Eye (tissue), 1 donor: ENCODE measurements around the gene DPEP2NB.
"Not testable (repeated sequence)": the region's sequence is repeated elsewhere in the genome, so short reads cannot be mapped to it uniquely, and the experiment has no call there.

Experiments
- DNase-seq: peaks from one replicate; pipeline ENCODE4 v3.0.0-alpha.2; 2015

The DPEP2NB gene

DNA sequence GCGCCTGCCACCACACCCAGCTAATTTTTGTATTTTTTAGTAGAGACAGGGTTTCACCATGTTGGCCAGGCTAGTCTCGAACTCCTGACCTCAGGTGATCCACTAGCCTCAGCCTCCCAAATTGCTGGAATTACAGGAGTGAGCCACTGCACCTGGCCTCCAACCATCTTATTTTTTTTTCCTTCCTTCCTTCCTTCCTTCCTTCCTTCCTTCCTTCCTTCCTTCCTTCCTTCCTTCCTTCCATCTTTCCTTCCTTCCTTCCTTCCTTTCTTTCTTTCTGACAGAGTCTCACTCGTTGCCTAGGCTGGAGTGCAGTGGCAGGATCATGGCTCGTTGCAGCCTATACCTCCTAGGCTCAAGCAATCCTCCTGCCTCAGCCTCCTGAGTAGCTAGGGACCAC, 5.8 kb downstream of the DPEP2NB start:
- not testable (repeated sequence) for DNase-seq

DNA sequence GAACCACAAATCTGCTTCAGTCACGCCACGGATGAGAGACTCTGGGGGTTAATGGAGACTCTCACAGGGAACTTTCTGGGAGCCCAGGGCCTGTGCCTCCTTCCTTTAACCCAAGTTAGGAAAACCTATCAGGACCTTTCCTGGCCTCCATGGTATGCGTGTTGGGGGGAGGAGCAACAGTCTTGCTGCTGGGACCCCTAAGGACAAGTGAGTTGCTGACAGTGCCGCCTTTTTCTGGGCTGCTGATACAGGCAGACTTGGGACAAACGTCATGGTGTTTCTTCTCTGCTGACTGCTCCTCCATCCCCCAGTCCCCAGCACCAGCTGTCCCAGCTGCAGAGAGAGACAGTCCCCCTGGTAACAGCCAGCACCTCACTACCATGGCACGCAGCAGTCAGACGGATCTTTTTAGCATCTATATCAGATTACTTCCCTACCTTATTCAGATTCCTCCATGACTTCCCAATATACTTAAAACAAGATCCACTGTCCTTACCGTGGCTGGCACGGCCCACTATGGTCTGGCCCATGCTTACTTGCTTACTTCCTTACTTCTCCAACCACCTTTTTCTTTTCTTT, 6.5 kb downstream of the DPEP2NB start:
- no peak for DNase-seq

- DNase-seq, result peak; percentile 5
Observed at GRCh38 chr16:68005786-68006286, 9.9 kb downstream of the DPEP2NB start.

GRCh38 chr16:68005211-68005610, 10.5 kb downstream of the DPEP2NB start:
- DNase-seq, result no peak

DNA sequence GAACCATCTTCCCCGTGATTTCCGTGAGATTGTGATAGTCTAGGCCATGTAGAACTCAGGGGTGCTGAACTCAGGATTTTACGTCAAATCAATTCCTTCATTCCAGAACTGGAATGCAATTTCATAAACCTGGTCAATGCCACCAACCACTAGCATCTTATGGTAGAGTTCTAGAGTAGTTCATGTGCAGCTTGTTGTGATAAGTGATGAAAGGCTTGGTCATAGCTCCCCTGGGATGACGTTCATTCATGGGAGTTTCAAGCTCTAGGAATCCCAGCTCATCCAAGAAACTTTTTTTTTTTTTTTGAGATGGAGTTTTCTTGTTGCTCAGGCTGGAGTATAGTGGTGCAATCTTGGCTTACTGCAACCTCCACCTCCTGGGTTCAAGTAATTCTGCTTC, 12.7 kb downstream of the DPEP2NB start:
- DNase-seq, result no peak

DNA sequence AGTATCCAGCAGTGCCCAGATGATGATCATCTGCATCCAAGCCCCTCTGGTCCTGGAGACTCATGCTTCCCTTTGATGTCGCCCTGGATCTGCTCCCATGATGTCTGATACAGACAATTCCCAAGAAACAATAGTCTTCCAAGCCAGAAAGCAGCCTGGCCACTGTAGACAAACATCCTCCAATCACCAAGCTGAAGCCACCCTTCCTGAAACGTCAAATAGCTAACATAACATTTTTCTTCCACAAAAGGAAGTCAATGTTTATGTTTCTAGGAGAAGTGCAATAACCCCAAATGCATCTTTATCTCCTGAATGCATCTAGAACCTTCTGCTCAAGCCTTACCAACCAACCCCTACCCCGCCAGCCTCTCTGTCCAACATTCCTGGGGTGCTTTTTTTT, 15.3 kb downstream of the DPEP2NB start:
- no peak for DNase-seq

DNA sequence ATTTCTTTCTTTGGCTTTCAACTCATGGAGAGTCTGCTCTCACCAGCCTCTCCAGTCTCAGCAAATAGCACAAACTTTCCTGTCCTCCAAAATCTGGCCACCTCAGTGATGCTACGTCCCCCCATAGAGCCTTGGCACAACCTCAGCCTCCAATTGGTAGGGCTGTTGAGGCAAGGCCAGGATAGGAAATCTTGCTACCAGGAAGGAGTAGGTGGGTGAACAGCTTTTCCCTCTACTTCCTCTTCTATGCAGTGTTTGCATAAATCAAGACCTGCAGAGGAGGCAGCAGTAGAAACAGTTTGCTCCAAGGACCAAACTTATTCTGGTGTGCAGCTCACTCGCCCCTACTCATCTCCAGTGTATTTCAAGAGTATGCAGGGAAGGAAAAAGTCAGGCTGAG, 15.7 kb downstream of the DPEP2NB start:
- no peak for DNase-seq

DNA sequence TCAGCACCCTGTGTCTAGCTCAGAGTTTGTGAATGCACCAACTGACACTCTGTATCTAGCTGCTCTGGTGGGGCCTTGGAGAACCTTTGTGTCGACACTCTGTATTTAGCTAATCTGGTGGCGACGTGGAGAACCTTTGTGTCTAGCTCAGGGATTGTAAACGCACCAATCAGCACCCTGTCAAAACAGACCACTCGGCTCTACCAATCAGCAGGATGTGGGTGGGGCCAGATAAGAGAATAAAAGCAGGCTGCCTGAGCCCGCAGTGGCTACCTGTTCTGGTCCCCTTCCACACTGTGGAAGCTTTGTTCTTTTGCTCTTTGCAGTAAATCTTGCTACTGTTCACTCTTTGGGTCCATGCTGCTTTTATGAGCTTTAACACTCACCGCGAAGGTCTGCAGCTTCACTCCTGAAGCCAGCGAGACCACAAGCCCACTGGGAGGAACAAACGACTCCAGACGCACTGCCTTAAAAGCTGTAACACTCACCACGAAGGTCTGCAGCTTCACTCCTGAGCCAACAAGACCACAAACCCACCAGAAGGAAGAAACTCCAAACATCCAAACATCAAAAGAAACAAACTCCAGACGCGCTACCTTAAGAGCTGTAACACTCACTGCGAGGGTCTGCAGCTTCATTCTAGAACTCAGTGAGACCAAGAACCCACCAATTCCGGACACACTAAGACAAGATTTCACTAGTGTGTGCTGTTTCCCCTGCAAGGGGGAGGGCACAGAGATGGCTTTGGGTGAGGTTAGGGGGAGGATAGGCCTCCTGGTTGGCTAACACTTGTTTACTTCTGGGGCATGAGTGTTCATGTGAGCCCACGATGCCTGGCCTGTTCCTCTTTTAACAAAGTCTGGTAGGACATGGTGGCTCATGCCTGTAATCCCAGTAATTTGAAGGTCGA, 16.7 kb downstream of the DPEP2NB start, which contains the start of gene DPEP2:
TSS of gene DPEP2 (minus strand) at position 706 of the 910 bp plus-strand sequence. CDS start 6,272 bp downstream, outside the sequence.
- not testable (repeated sequence) for DNase-seq

DNA sequence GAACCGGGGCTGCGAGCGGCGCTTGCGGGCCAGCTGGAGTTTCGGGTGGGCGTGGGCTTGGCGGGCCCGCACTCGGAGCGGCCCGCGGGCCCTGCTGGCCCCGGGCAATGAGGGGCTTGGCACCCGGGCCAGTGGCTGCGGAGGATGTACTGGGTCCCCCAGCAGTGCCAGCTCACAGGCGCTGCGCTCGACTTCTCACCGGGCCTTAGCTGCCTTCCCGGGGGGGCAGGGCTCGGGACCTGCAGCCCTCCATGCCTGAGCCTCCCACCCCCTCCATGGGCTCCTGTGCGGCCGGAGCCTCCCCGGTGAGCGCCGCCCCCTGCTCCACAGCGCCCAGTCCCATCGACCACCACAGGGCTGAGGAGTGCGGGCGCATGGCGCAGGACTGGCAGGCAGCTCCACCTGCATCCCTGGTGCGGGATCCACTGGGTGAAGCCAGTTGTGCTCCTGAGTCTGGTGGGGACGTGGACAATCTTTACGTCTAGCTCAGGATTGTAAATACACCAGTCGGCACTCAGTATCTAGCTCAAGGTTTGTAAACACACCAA, 17.4 kb downstream of the DPEP2NB start:
- not testable (repeated sequence) for DNase-seq

DNA sequence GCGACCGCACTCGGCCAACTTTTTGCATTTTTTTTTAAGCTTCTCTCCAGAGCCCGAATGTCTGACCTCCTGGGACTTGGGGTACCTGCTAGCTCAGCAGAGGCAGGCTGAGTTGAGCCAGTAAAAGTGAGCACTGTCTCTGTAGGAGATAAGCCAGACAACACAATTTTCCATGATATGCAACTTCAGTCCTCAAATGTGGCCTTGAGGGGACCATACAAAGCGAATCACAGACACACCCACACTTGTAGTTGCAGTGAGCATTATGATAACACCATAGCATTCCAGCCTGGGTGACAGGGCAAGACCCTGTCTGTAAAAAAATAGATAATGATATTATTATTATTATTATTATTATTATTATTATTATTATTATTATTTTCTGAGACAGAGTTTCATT, 19.0 kb downstream of the DPEP2NB start:
- DNase-seq, result no peak

DNA sequence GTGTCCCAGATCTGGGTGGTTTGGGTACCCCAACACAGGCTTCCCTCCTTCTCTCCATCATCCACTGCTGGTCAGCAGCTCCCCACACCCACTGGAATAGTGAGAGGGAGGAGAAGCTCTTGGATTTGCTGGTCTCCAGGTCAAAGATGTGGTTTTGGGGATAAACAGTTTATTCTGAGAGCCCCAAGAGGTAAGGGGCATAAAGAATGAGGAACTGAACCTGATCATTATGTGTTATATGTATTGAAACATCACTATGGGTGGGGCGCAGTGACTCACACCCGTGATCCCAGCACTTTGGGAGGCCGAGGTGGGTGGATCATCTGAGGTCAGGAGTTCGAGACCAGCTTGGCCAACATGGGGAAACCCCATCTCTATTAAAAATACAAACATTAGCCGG, 20.3 kb downstream of the DPEP2NB start:
- no peak for DNase-seq

DNA sequence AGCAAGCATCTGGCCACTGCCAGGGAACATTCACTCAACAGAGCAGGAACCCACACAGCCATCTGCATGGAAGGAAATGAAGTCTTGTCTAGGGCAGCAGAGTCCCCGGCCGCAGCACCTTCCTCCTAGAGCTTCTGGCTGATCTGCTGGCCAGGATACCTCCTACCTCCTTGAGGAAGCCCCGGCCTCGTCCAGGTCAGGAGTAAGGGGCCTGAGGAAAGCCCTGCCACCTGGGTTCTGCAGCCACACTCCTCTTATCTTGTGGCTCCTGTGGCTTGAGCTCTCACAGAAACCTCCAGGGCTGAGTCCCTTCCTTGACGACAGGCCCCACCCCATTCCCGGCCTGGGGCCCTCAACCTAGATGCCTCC, 21.7 kb downstream of the DPEP2NB start:
- DNase-seq, result not testable (repeated sequence)

DNA sequence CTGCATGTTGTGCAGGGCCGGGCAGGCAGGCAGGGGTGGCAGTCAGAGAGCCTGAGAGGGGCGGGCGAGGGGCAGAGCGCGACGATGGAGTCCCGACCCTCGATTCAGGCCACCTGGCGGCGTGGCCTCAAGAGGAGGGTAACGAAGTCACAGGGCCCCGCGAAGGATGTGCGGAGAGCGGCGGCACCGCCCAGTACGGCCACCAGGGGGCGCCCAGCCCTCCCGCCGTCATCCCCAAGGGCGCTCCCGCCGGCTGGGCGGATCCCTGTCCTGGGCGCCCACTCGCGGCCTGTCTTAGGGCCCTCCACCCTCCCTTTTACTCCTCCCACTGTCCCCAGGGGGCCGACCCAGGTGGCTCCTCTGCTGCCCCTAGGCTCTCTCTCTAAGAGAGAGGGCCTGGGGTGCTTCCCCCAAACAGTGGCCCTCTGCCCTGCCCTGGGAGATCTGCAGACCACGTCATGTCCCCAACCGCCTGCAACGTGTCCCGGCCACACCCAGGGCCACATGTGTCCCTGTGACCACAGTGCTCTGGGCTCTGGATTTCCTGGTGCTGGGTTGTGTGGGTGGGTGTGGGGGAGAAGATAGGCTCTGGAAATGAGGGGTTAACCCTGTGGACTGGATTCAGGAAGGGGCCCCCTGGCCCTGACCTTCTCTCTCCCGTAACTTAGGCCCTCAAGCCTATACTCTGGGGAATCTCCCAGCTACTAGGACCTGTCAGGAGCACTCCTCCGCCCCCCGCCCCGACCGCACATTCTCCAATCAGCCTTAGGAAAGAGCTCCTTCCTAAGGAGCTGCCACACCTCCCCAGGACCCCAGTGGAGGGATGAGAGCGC, 22.3 kb downstream of the DPEP2NB start:
- DNase-seq, result peak; percentile 86

DNA sequence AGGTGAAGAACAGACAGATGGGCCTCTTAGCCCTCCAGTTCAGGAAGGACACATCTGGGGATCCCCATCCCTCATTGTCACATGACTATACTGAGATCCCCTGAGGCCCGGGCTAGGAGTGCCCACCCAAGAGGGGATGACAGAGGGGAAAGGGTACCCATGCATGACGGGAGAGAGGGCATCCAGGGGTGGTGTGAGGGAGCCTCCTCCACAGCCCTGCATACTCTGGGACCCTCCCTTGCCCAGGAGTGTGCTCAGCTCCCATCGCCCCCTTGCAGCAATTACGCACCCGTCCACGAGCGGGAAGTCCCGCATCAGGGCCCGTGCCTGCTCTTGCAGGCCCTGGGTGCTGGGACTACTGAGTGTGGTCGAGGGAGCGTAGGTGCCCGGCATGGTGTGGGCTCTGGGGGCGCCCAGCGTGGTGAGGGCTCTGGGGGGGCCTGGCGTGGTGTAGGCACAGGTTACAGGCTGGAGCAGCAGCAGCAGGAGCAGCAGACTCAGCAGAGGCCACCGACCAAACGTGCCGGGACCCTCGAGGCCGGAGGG, 23.0 kb downstream of the DPEP2NB start:
- DNase-seq, result no peak

DNA sequence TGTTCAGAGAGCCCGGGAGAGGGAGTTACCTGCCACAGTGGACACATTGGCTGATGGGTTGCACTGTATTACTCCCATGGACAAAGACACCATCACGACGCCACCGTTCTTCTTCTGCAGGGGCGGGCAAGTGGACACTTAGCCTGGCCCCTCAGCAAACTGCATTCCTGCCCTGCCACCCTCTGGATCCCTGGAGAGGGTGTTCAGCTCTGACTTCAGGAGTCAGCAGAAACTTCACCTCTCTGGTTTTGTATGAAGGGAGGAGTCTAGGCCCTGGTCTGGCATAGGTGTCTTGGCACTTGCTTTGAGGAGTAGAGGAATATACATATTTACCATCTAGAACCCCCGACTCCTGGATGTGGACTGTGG, 25.7 kb downstream of the DPEP2NB start:
- no peak for DNase-seq

DNA sequence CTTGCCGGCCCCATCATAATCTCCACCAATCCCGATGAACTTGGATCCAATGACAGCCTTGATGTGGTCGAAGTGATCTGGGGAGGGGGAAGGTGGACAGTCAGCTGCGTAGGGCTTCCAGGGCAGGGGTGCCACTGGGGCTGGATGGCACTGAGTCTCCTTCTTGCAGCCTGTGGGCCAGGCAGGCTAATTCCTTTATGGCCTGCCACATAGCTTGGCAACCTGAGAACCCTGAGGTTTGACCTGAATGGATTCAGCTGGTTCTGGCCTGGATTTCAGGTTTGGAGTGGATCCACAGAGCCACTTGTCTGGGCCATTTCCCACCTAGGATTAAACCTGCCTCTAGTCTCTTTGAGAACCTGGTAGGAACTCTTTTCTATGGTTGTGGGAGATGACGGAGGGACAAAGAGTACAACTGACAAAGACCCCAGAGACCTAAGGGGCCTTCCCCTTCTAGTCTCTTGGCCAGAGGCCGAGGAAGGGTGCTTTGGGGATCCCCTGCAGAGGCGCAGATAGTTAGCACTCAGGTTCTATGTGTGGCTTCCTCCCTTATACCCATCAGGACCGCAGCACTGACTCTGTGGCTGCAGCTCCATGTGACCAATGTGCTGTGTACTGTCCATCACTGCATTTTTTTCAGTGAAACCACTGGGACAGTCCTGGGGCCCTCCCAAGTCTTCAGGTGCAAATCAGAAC, 26.2 kb downstream of the DPEP2NB start:
- DNase-seq, result no peak

GRCh38 chr16:67988675-67989074, 27.0 kb downstream of the DPEP2NB start:
- no peak for DNase-seq

GRCh38 chr16:67987460-67988160, 28.1 kb downstream of the DPEP2NB start:
- DNase-seq, result no peak

DNA sequence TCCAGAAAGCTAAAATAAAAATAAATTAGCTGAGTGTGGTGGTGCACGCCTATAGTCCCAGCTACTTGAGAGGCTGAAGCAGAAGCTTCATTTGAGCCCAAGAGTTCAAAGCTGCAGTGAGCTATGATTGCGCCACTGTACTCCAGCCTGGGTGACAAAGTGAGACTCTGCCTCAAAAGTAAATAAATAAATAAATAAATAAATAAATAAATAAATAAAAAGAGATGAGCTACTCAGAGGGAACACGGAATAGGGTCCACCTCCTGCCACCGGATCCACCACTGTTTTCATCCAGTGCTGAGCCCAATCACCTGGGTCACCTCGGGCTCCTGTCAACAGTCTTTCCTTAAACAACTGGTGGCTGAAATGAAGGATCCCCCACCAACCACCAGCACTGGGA, 28.8 kb downstream of the DPEP2NB start:
- no peak for DNase-seq

DNA sequence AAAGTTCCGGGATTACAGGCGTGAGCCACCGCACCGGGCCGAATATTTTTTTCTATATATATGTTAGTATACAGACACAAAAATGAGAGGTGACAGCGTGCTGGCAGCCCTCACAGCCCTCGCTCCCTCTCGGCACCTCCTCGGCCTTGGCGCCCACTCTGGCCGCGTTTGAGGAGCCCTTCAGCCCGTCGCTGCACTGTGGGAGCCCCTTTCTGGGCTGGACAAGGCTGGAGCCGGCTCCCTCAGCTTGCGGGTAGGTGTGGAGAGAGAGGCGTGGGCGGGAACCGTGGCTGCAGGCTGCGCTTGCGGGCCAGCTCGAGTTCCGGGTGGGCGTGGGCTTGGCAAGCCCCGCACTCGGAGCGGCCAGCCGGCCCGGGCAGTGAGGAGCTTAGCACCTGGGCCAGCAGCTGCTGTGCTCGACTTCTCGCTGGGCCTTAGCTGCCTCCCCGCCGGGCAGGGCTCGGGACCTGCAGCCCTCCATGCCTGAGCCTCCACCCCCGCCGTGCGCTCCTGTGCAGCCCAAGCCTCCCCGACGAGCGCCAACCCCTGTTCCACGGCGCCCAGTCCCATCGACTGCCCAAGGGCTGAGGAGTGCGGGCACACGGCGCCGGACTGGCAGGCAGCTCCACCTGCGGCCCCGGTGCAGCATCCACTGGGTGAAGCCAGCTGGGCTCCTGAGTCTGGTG, 33.6 kb downstream of the DPEP2NB start:
- no peak for DNase-seq
